Fibroblast of skin of right quadriceps (primary cell): ENCODE measurements around the gene MRPS23.

ENCODE experiments used
- DNase-seq: peaks from one replicate; pipeline ENCODE4 v3.0.0-alpha.2; 2013

Gene MRPS23

GRCh38 chr17:57834146-57834741 is 15.6 kb downstream of the MRPS23 start:
- DNase-seq, result no peak

- peak; percentile 64 for DNase-seq
Measured at GRCh38 chr17:57833179-57833939, 16.5 kb downstream of the MRPS23 start.

GRCh38 chr17:57832314-57833178 is 17.3 kb downstream of the MRPS23 start:
- no peak for DNase-seq

- no peak for DNase-seq
Measured at GRCh38 chr17:57830880-57831279, 19.0 kb downstream of the MRPS23 start.

GRCh38 chr17:57823469-57824401 is 26.1 kb downstream of the MRPS23 start:
- DNase-seq, result peak; percentile 52

- DNase-seq, result no peak
Measured at GRCh38 chr17:57819867-57820266, 30.0 kb downstream of the MRPS23 start.

- DNase-seq, result no peak
Measured at GRCh38 chr17:57819285-57819684, 30.6 kb downstream of the MRPS23 start.

GRCh38 chr17:57818066-57818465 is 31.8 kb downstream of the MRPS23 start:
- DNase-seq, result no peak

- DNase-seq, result no peak
Measured at GRCh38 chr17:57817299-57817698, 32.5 kb downstream of the MRPS23 start.

- no peak for DNase-seq
Measured at GRCh38 chr17:57814421-57814820, 35.4 kb downstream of the MRPS23 start.

- no peak for DNase-seq
Measured at GRCh38 chr17:57811638-57812280, 38.1 kb downstream of the MRPS23 start.

GRCh38 chr17:57810721-57811637 is 38.9 kb downstream of the MRPS23 start:
- DNase-seq, result peak; percentile 70

GRCh38 chr17:57809879-57810278 is 40.0 kb downstream of the MRPS23 start:
- no peak for DNase-seq

GRCh38 chr17:57808882-57809281 is 41.0 kb downstream of the MRPS23 start:
- DNase-seq, result peak; percentile 13

- DNase-seq, result no peak
Measured at GRCh38 chr17:57806167-57806830, 43.5 kb downstream of the MRPS23 start.

GRCh38 chr17:57803021-57803420 is 46.8 kb downstream of the MRPS23 start:
- DNase-seq, result no peak

- no peak for DNase-seq
Measured at GRCh38 chr17:57801044-57801711, 48.7 kb downstream of the MRPS23 start.

GRCh38 chr17:57794841-57795240 is 55.0 kb downstream of the MRPS23 start:
- no peak for DNase-seq

- DNase-seq, result no peak
Measured at GRCh38 chr17:57788725-57789124, 61.1 kb downstream of the MRPS23 start.

GRCh38 chr17:57785022-57785421 is 64.8 kb downstream of the MRPS23 start:
- DNase-seq, result no peak
